SK-N-SH treated with all-trans-retinoic acid at 6 μM for 48 hours (cell line): ENCODE data around the gene TMEM182.

ENCODE experiments used
- ARNTL ChIP-seq: fragments of 450-650 bp; formaldehyde crosslinking; IDR thresholded peaks from 2 replicates; pipeline ENCODE4 v1.5.0; 2020; ENCODE audit warnings: low read depth, mild to moderate bottlenecking, moderate library complexity, borderline replicate concordance
- PATZ1 ChIP-seq: fragments of 250-450 bp; sonication (Bioruptor Pico); IDR thresholded peaks from 2 replicates; pipeline ENCODE4 v1.8.0; 2020; ENCODE audit warnings: mild to moderate bottlenecking, moderate library complexity, borderline replicate concordance
- RARB ChIP-seq: fragments of 250-450 bp; sonication (Bioruptor Pico); IDR thresholded peaks from 2 replicates; pipeline ENCODE4 v1.8.0; 2021; ENCODE audit warnings: mild to moderate bottlenecking, moderate library complexity
- TF ChIP-seq, protein P1 (sequence below): fragments of 250-450 bp; sonication (Bioruptor Pico); IDR thresholded peaks from 2 replicates; pipeline ENCODE4 v1.8.0; 2021; ENCODE audit warnings: low read depth, mild to moderate bottlenecking, moderate library complexity, borderline replicate concordance

GRCh38 chr2:102844911-102845310 lies 83.1 kb downstream of the TMEM182 start:
- TF ChIP-seq RARB (no peak), PATZ1 (no peak), ARNTL (no peak)
- TF ChIP-seq, protein P1, sequence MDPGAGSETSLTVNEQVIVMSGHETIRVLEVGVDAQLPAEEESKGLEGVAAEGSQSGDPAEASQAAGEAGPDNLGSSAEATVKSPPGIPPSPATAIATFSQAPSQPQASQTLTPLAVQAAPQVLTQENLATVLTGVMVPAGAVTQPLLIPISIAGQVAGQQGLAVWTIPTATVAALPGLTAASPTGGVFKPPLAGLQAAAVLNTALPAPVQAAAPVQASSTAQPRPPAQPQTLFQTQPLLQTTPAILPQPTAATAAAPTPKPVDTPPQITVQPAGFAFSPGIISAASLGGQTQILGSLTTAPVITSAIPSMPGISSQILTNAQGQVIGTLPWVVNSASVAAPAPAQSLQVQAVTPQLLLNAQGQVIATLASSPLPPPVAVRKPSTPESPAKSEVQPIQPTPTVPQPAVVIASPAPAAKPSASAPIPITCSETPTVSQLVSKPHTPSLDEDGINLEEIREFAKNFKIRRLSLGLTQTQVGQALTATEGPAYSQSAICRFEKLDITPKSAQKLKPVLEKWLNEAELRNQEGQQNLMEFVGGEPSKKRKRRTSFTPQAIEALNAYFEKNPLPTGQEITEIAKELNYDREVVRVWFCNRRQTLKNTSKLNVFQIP (CRISPR knock-in tag), result no peak
